ENCODE data around the gene GPT2. TPM values are rescaled to one million over a fixed set of nuclear protein-coding genes. Genes with fewer than 3 reads are reported as not detected.

The GPT2 gene
- total RNA-seq, 1 experiment from 2014 or later, result 68.8 TPM

GRCh38 chr16:46968063-46968435 lies 83.9 kb downstream of the GPT2 start:
- H2AK5ac ChIP-seq (ENCODE audit: insufficient read length, low read length), result no peak overlapping the region
- no peak overlapping the region for H3K23ac ChIP-seq (ENCODE audit: insufficient read length, low read depth, low read length)
- H3K4ac ChIP-seq (ENCODE audit: low read depth, low read length), result no peak overlapping the region
- no peaks in the 10 kb centered on the region for H4K20me1 ChIP-seq (ENCODE audit: control insufficient read depth, insufficient read depth, insufficient read length)
- TF ChIP-seq, protein P1, sequence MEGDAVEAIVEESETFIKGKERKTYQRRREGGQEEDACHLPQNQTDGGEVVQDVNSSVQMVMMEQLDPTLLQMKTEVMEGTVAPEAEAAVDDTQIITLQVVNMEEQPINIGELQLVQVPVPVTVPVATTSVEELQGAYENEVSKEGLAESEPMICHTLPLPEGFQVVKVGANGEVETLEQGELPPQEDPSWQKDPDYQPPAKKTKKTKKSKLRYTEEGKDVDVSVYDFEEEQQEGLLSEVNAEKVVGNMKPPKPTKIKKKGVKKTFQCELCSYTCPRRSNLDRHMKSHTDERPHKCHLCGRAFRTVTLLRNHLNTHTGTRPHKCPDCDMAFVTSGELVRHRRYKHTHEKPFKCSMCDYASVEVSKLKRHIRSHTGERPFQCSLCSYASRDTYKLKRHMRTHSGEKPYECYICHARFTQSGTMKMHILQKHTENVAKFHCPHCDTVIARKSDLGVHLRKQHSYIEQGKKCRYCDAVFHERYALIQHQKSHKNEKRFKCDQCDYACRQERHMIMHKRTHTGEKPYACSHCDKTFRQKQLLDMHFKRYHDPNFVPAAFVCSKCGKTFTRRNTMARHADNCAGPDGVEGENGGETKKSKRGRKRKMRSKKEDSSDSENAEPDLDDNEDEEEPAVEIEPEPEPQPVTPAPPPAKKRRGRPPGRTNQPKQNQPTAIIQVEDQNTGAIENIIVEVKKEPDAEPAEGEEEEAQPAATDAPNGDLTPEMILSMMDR (conservative IDR thresholded peaks at IDR 0.05), result no peak
- H3K4me1 ChIP-seq (ENCODE audit: insufficient read depth, low read length), result no peaks in the 10 kb centered on the region
- H3K56ac ChIP-seq (ENCODE audit: insufficient read length, low read depth, low read length), result no peak overlapping the region
- peaks cover 5% of the 10 kb centered on the region for H3K23me2 ChIP-seq (ENCODE audit: insufficient read length, low read depth, low read length, poor library complexity, severe bottlenecking)
- H3K27me3 ChIP-seq (ENCODE audit: insufficient read depth, low read length), result no peaks in the 10 kb centered on the region
- H2BK15ac ChIP-seq (ENCODE audit: low read depth, low read length), result no peak overlapping the region
- H2AFZ ChIP-seq (ENCODE audit: low read length), result no peak overlapping the region
- Mint-ChIP-seq H3K36me3 (ENCODE audit: insufficient read depth in 1 of 3, low read depth in 3 of 3) (peaks cover 64 to 90% (median 87%) of the 10 kb centered on the region in 3 experiments), H3K27ac (no peak overlapping the region), H3K4me1 (peaks cover 22% of the 10 kb centered on the region in 2 experiments), H3K9me3 (no peaks in the 10 kb centered on the region), H3K4me3 (no peak overlapping the region), H3K27me3 (ENCODE audit: low read depth) (no peaks in the 10 kb centered on the region)
- 100% methylated on average over 1 of the region's 2 CpGs for WGBS (ENCODE audit: extremely low coverage, insufficient read length, low lambda C conversion rate)
- no peak overlapping the region for H2BK120ac ChIP-seq (ENCODE audit: low read depth, low read length, poor library complexity, severe bottlenecking)
- no peak overlapping the region for H2BK12ac ChIP-seq (ENCODE audit: insufficient read length, low read depth, low read length)
- H3K79me1 ChIP-seq (ENCODE audit: insufficient read depth, low read depth, low read length, poor library complexity, severe bottlenecking), result no peaks in the 10 kb centered on the region
- no peak overlapping the region for H3K14ac ChIP-seq (ENCODE audit: insufficient read depth, low read length)
- H4K8ac ChIP-seq (replicated peaks; ENCODE audit: insufficient read length, low read depth, low read length), result no peak overlapping the region
- no peak overlapping the region for H4K91ac ChIP-seq (ENCODE audit: insufficient read length, low read depth, low read length)
- no peak overlapping the region for H2BK5ac ChIP-seq (ENCODE audit: insufficient read length, low read length)
- H3K79me2 ChIP-seq (ENCODE audit: insufficient read depth, low read length), result peaks cover 15% of the 10 kb centered on the region; the same call in 1 of the 2 replicates
- no peak overlapping the region for H3K4me2 ChIP-seq (ENCODE audit: insufficient read depth, insufficient read length, low read length)
- no peak overlapping the region for H2BK20ac ChIP-seq (ENCODE audit: low read depth, low read length, poor library complexity, severe bottlenecking)
- H3K9me3 ChIP-seq (ENCODE audit: control insufficient read depth, low read depth, low read length), result no peaks in the 10 kb centered on the region
- no peak overlapping the region for H3K27ac ChIP-seq (ENCODE audit: insufficient read length, low read depth, low read length)
- no peak overlapping the region for H4K5ac ChIP-seq (ENCODE audit: insufficient read length, low read depth, low read length)
- no peak overlapping the region for H3T11ph ChIP-seq (ENCODE audit: low read length)
- no peak overlapping the region for H3K18ac ChIP-seq (ENCODE audit: insufficient read length, low read depth, low read length)
- DNase-seq, result no peak
- H3K9ac ChIP-seq (ENCODE audit: extremely low read depth, insufficient read length, low read length), result no peak overlapping the region
